Measurements from ENCODE around the gene EXTL2.
"Not testable (repeated sequence)": the region's sequence is repeated elsewhere in the genome, so short reads cannot be mapped to it uniquely, and the experiment has no call there.

EXTL2 gene

DNA sequence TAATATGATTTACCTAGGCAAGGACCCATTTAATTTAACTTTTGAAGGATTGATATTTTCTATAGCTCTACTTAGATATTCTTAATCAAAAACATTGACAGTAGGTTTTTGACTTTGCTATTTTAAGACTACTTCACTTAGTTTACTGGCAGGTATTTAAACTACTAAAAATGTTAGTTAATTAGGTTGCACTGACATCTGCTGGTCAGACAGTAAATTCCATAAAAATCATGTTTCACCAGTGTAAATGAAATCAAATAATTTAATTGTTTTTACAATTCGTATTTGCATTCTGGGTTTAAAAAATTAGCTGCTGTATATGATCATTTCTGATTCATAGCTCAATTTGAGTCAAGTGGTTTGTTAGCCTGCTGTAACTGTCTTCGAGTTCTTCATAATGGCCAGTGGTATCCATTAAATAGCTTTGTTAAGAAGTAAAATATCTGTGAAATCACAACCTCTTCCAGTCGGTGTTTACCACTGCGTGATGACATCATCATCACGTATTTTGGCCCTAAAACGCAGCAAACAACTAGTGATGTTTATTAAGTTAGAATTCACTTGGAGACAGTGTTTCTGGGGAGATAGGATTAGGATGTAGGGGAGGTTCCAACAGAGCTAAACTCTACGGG is 26.2 kb downstream of the EXTL2 start:
- H3K9ac ChIP-seq (ENCODE audit: insufficient read length, low read depth), result no peak overlapping the region
- no peaks in the 10 kb centered on the region for H3K4me1 ChIP-seq (ENCODE audit: insufficient read depth, insufficient read length)
- H3K9me3 ChIP-seq (ENCODE audit: insufficient read depth, low read length), result no peaks in the 10 kb centered on the region
- H3K4me3 ChIP-seq (ENCODE audit: insufficient read length, low read depth), result no peak overlapping the region
- H3K27me3 ChIP-seq (ENCODE audit: insufficient read depth, insufficient read length), result no peaks in the 10 kb centered on the region
- TF ChIP-seq SUZ12 (IDR thresholded peaks at IDR 0.05; ENCODE audit: extremely low read depth, insufficient read depth, insufficient read length) (no peak), ZNF274 (IDR thresholded peaks at IDR 0.05; ENCODE audit: low read depth, low read length) (no peak), YY1 (IDR thresholded peaks at IDR 0.05; ENCODE audit: insufficient read depth, insufficient read length) (no peak)
- H3K36me3 ChIP-seq (ENCODE audit: insufficient read depth, insufficient read length, low read length), result no peaks in the 10 kb centered on the region
- DNase-seq (ENCODE audit: low read depth, low spot score), result peak; percentile 8

DNA sequence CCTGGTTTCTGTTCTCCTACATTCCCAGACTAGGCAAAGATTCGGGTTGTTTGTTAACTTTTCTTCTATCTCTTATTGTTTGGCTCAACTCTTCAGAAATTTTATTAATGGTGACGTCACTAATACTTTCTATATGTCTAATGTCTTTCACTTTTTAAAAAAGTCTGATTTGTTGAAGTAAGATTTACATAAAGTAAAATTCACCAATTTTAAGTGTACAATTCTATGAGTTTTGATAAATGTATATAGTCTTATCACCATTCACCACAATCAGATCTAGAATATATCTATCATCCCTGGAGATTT is 27.8 kb downstream of the EXTL2 start:
- Histone ChIP-seq H3K36me3 (ENCODE audit: insufficient read depth, insufficient read length, low read length) (no peaks in the 10 kb centered on the region), H3K9ac (ENCODE audit: insufficient read length, low read depth) (no peak overlapping the region), H3K9me3 (ENCODE audit: insufficient read depth, low read length) (no peaks in the 10 kb centered on the region), H3K27me3 (ENCODE audit: insufficient read depth, insufficient read length) (no peaks in the 10 kb centered on the region), H3K4me3 (ENCODE audit: insufficient read length, low read depth) (no peak overlapping the region), H3K4me1 (ENCODE audit: insufficient read depth, insufficient read length) (no peaks in the 10 kb centered on the region)
- TF ChIP-seq YY1 (IDR thresholded peaks at IDR 0.05; ENCODE audit: insufficient read depth, insufficient read length) (no peak), SUZ12 (IDR thresholded peaks at IDR 0.05; ENCODE audit: extremely low read depth, insufficient read depth, insufficient read length) (no peak), ZNF274 (IDR thresholded peaks at IDR 0.05; ENCODE audit: low read depth, low read length) (no peak)
- no peak for DNase-seq (ENCODE audit: low read depth, low spot score)

DNA sequence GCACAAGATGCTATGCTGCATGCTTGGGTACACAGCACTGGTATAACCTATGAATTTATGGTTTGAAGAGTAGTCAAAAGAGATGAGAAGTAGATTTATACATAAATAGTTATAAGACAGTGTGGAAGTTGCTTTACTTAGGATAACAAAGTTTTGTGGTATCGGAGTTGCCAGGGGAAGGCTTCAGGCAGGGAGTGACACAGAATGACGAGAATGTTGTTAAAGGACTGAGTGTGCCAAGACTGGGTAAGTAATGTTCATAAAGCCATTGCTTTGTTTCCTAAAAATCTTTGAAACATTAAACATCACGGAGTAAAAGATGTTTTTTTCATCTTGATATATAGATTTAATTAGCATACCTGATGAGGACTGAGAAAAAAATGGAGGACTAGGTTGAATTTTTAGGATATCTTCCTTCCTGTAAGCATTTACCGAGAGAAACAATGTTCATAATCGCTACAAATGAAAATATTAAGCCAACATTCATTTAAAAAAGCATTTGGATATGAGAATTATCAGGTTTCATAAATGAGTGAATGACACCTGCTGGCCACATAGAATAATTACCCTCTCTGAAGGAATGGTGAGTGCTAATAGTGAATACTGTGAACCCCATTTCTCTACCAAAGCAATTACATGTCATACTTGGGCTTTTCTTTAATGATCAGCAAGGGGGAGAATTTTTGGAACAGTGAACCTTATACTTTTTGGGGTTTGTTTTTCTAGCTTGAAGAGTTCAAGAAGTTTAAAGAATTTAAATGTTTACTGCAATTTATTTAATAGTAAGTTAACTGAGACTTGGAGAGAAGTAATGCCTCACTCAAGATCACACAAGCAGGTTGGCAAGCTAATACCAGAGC is 28.4 kb downstream of the EXTL2 start:
- DNase-seq (ENCODE audit: low read depth, low spot score), result no peak

DNA sequence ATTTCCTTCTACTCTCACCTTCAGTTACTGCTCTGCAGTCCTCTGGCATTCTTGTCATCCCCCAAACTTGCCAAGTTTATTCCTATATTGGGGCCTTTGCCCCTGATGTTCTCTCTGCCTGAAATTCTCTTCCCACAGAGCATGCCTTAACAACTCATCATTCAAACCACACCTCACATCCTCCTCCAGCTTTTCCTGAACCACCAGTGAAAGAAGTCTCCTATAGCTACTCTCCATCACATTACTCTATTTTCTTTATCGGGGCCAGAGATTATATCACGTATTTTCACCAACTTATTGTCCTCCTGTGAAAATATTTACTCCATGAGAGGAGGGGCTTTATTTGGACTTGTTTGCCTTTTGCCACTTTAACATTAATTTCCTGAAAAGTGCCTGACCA is 32.1 kb downstream of the EXTL2 start:
- no peaks in the 10 kb centered on the region for H3K27me3 ChIP-seq (ENCODE audit: insufficient read depth, insufficient read length)
- H3K4me1 ChIP-seq (ENCODE audit: insufficient read depth, insufficient read length), result no peaks in the 10 kb centered on the region
- no peak overlapping the region for H3K4me3 ChIP-seq (ENCODE audit: insufficient read length, low read depth)
- TF ChIP-seq SUZ12 (IDR thresholded peaks at IDR 0.05; ENCODE audit: extremely low read depth, insufficient read depth, insufficient read length) (no peak), YY1 (IDR thresholded peaks at IDR 0.05; ENCODE audit: insufficient read depth, insufficient read length) (no peak), ZNF274 (IDR thresholded peaks at IDR 0.05; ENCODE audit: low read depth, low read length) (no peak)
- no peaks in the 10 kb centered on the region for H3K36me3 ChIP-seq (ENCODE audit: insufficient read depth, insufficient read length, low read length)
- no peak overlapping the region for H3K9ac ChIP-seq (ENCODE audit: insufficient read length, low read depth)
- no peaks in the 10 kb centered on the region for H3K9me3 ChIP-seq (ENCODE audit: insufficient read depth, low read length)
- DNase-seq (ENCODE audit: low read depth, low spot score), result no peak

More for the DNA sequence above, 28.4 kb downstream of the EXTL2 start:
- H3K36me3 ChIP-seq (ENCODE audit: insufficient read depth, insufficient read length, low read length), result no peaks in the 10 kb centered on the region
- H3K9ac ChIP-seq (ENCODE audit: insufficient read length, low read depth), result no peak overlapping the region
- H3K4me3 ChIP-seq (ENCODE audit: insufficient read length, low read depth), result no peak overlapping the region
- no peaks in the 10 kb centered on the region for H3K9me3 ChIP-seq (ENCODE audit: insufficient read depth, low read length)
- no peaks in the 10 kb centered on the region for H3K4me1 ChIP-seq (ENCODE audit: insufficient read depth, insufficient read length)
- TF ChIP-seq YY1 (IDR thresholded peaks at IDR 0.05; ENCODE audit: insufficient read depth, insufficient read length), result no peak
- H3K27me3 ChIP-seq (ENCODE audit: insufficient read depth, insufficient read length), result no peaks in the 10 kb centered on the region

DNA sequence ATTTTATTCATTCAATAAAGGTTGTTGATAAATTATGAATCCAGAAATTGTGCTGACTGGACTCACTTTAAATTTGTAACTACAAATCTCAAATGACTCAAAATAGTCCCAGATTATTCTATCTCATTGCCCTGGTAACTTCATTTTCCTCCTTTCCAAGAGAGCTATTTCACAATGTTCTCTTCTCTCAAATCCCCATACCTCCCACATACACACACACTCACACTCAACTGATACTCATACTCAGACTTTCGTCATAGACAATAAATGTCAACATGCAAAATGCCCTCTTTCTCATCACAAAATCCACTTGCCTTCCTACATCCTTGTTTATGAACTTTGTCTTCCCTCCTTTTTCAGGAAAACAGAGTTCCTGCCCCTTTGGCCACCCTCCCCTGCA is 33.3 kb downstream of the EXTL2 start:
- TF ChIP-seq YY1 (IDR thresholded peaks at IDR 0.05; ENCODE audit: insufficient read depth, insufficient read length), result no peak
- no peak for TF ChIP-seq ZNF274 (IDR thresholded peaks at IDR 0.05; ENCODE audit: low read depth, low read length)
- no peak for TF ChIP-seq SUZ12 (IDR thresholded peaks at IDR 0.05; ENCODE audit: extremely low read depth, insufficient read depth, insufficient read length)
- no peaks in the 10 kb centered on the region for H3K9me3 ChIP-seq (ENCODE audit: insufficient read depth, low read length)
- H3K36me3 ChIP-seq (ENCODE audit: insufficient read depth, insufficient read length, low read length), result no peaks in the 10 kb centered on the region
- no peak overlapping the region for H3K9ac ChIP-seq (ENCODE audit: insufficient read length, low read depth)
- H3K4me3 ChIP-seq (ENCODE audit: insufficient read length, low read depth), result no peak overlapping the region
- H3K27me3 ChIP-seq (ENCODE audit: insufficient read depth, insufficient read length), result no peaks in the 10 kb centered on the region
- H3K4me1 ChIP-seq (ENCODE audit: insufficient read depth, insufficient read length), result no peaks in the 10 kb centered on the region
- DNase-seq (ENCODE audit: low read depth, low spot score), result no peak

DNA sequence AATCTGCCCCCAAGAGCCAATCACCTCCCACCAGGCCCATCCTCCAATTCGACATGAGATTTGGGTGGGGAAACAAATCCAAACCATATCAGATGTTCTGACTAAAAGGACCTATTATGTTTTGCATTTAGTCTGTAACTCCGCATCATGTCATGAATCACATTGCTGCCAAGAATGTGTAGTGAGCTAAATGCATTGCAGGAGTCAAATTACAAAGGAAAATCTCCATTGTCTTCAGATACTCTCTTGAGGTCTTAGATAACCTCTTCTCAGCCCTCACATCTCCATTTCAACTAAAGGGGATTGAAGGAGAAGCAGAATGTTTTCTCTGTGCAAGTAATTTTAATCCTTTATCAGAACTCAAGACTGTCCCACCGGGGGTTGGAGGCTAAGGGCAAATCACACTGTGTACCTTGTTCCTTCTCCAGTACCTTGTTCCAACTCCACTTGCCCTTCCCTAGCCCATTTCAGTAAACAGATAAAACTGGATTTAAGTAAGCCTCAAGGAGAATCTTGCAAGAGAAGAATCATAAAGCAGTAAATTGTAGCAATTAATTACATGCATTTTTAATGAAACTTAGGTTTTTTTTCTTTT is 34.1 kb downstream of the EXTL2 start:
- Histone ChIP-seq H3K9me3 (ENCODE audit: insufficient read depth, low read length) (no peaks in the 10 kb centered on the region), H3K4me1 (ENCODE audit: insufficient read depth, insufficient read length) (no peaks in the 10 kb centered on the region), H3K27me3 (ENCODE audit: insufficient read depth, insufficient read length) (no peaks in the 10 kb centered on the region), H3K4me3 (ENCODE audit: insufficient read length, low read depth) (no peak overlapping the region), H3K9ac (ENCODE audit: insufficient read length, low read depth) (no peak overlapping the region), H3K36me3 (ENCODE audit: insufficient read depth, insufficient read length, low read length) (no peaks in the 10 kb centered on the region)
- TF ChIP-seq YY1 (IDR thresholded peaks at IDR 0.05; ENCODE audit: insufficient read depth, insufficient read length) (no peak), ZNF274 (IDR thresholded peaks at IDR 0.05; ENCODE audit: low read depth, low read length) (no peak), SUZ12 (IDR thresholded peaks at IDR 0.05; ENCODE audit: extremely low read depth, insufficient read depth, insufficient read length) (no peak)
- DNase-seq (ENCODE audit: low read depth, low spot score), result peak; percentile 16

DNA sequence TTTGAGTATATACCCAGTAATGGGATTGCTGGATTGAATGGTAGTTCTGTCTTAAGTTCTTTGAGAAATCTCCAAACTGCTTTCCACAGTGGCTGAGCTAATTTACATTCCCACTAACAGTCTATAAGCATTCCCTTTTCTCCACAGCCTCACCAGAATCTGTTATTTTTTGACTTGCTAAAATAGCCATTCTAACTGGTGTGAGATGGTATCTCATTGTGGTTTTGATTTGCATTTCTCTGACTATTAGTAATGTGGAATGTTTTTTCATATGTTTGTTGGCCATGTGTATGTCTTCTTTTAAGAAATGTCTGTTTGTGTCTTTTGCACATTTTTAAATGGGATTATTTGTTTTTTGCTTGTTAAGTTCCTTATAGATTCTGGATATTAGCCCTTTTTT is 39.5 kb downstream of the EXTL2 start:
- not testable (repeated sequence) for H3K4me1 ChIP-seq (ENCODE audit: insufficient read depth, insufficient read length); DNase-seq (ENCODE audit: low read depth, low spot score); H3K9me3 ChIP-seq (ENCODE audit: insufficient read depth, low read length); H3K27me3 ChIP-seq (ENCODE audit: insufficient read depth, insufficient read length); H3K9ac ChIP-seq (ENCODE audit: insufficient read length, low read depth); H3K4me3 ChIP-seq (ENCODE audit: insufficient read length, low read depth); H3K36me3 ChIP-seq (ENCODE audit: insufficient read depth, insufficient read length, low read length)
